ENCODE results near the gene HLA-DMA. TPM values are rescaled to one million over a fixed set of nuclear protein-coding genes. Genes with fewer than 3 reads are reported as not detected.

Gene HLA-DMA
- total RNA-seq, 1 experiment from 2014 or later: 22.1 TPM

GRCh38 chr6:32995448-32995847, 42.6 kb upstream of the HLA-DMA start:
- Histone ChIP-seq H4K20me1 (ENCODE audit: insufficient read depth) (no peaks in the 10 kb centered on the region; the same call in 1 of the 2 replicates), H3K9me3 (ENCODE audit: insufficient read depth, low read depth) (no peaks in the 10 kb centered on the region), H3F3A (ENCODE audit: insufficient read depth, low read depth) (no peaks in the 10 kb centered on the region), H3K4me3 (no peak overlapping the region), H3K27ac (no peak overlapping the region), H3K9me2 (ENCODE audit: insufficient read depth) (no peaks in the 10 kb centered on the region), H3K36me3 (ENCODE audit: low read depth) (no peaks in the 10 kb centered on the region), H3K4me2 (no peak overlapping the region), H3K4me1 (replicated peaks; ENCODE audit: insufficient read depth) (no peaks in the 10 kb centered on the region), H2AFZ (no peak overlapping the region), H3K79me2 (ENCODE audit: low read depth) (no peaks in the 10 kb centered on the region), H3K27me3 (ENCODE audit: insufficient read depth, low read depth) (peaks cover 57% of the 10 kb centered on the region)
- POLR2A ChIA-PET (ENCODE audit: unreplicated experiment): no interaction called here
- CTCF ChIA-PET: no interaction called here
- TF ChIP-seq CTCF (conservative IDR thresholded peaks at IDR 0.05) (no peak), EZH2 (IDR thresholded peaks at IDR 0.05; ENCODE audit: low read depth) (no peak)
- no peak for DNase-seq
- intact Hi-C loops (cut with micrococcal nuclease; ENCODE audit: unreplicated experiment): no loop called here
- BruUV-seq (replicated peaks): no TSS peak

GRCh38 chr6:32993363-32993973, 40.6 kb upstream of the HLA-DMA start:
- no peak for DNase-seq
- Histone ChIP-seq H3K4me2 (no peak overlapping the region), H3F3A (ENCODE audit: insufficient read depth, low read depth) (no peaks in the 10 kb centered on the region), H3K4me1 (replicated peaks; ENCODE audit: insufficient read depth) (no peaks in the 10 kb centered on the region), H3K9me3 (ENCODE audit: insufficient read depth, low read depth) (no peaks in the 10 kb centered on the region), H3K79me2 (ENCODE audit: low read depth) (no peaks in the 10 kb centered on the region), H3K36me3 (ENCODE audit: low read depth) (no peaks in the 10 kb centered on the region), H3K9me2 (ENCODE audit: insufficient read depth) (no peaks in the 10 kb centered on the region), H2AFZ (no peak overlapping the region), H3K4me3 (no peak overlapping the region), H4K20me1 (ENCODE audit: insufficient read depth) (no peaks in the 10 kb centered on the region; the same call in 1 of the 2 replicates), H3K27ac (no peak overlapping the region), H3K27me3 (ENCODE audit: insufficient read depth, low read depth) (peaks cover 58% of the 10 kb centered on the region)
- no TSS peak for BruUV-seq (replicated peaks)
- intact Hi-C loops (cut with micrococcal nuclease; ENCODE audit: unreplicated experiment): no loop called here
- no peak for TF ChIP-seq CTCF (conservative IDR thresholded peaks at IDR 0.05)
- no peak for TF ChIP-seq EZH2 (IDR thresholded peaks at IDR 0.05; ENCODE audit: low read depth)
- ChIA-PET POLR2A (ENCODE audit: unreplicated experiment) (no interaction called here), CTCF (interaction anchor here (0.7 kb wide), 2 partner anchors 125 to 138 kb away, joined by 3 to 11 read pairs; no protein-coding TSS in a partner anchor)

- H3K27me3 ChIP-seq (ENCODE audit: insufficient read depth, low read depth): peaks cover 58% of the 10 kb centered on the region
- ChIA-PET CTCF (interaction anchor here (0.6 to 0.7 kb wide), 2 partner anchors 58 to 125 kb away, joined by 3 to 4 read pairs; no protein-coding TSS in a partner anchor), POLR2A (ENCODE audit: unreplicated experiment) (no interaction called here)
- no peaks in the 10 kb centered on the region for H3F3A ChIP-seq (ENCODE audit: insufficient read depth, low read depth)
- TF ChIP-seq EZH2 (IDR thresholded peaks at IDR 0.05; ENCODE audit: low read depth) (no peak), CTCF (conservative IDR thresholded peaks at IDR 0.05) (no peak)
- no peak overlapping the region for H3K27ac ChIP-seq
- intact Hi-C loops (cut with micrococcal nuclease; ENCODE audit: unreplicated experiment): no loop called here
- H3K9me2 ChIP-seq (ENCODE audit: insufficient read depth): no peaks in the 10 kb centered on the region
- no peaks in the 10 kb centered on the region for H3K36me3 ChIP-seq (ENCODE audit: low read depth)
- no peaks in the 10 kb centered on the region for H3K4me1 ChIP-seq (replicated peaks; ENCODE audit: insufficient read depth)
- no peak for DNase-seq
- no peaks in the 10 kb centered on the region for H3K9me3 ChIP-seq (ENCODE audit: insufficient read depth, low read depth)
- no peak overlapping the region for H2AFZ ChIP-seq
- H3K79me2 ChIP-seq (ENCODE audit: low read depth): no peaks in the 10 kb centered on the region
- no peaks in the 10 kb centered on the region; the same call in 1 of the 2 replicates for H4K20me1 ChIP-seq (ENCODE audit: insufficient read depth)
- no TSS peak for BruUV-seq (replicated peaks)
- no peak overlapping the region for H3K4me2 ChIP-seq
- H3K4me3 ChIP-seq: no peak overlapping the region
Measured at GRCh38 chr6:32991972-32992371, 39.1 kb upstream of the HLA-DMA start.

Data from PC-9 (cell line).